ENCODE measurements around the gene OBSCN. TPM values are rescaled to one million over a fixed set of nuclear protein-coding genes. Genes with fewer than 3 reads are reported as not detected.

The OBSCN gene
- total and polyA plus RNA-seq, 2 donors, result 10.1 to 75.9 TPM

GRCh38 chr1:228302086-228302485 lies 94.2 kb downstream of the OBSCN start:
- 97% methylated on average over 4 of the region's 4 CpGs for WGBS
- peaks cover 0 to 8% of the 10 kb centered on the region in 2 donors for H3K36me3 ChIP-seq (ENCODE audit: control insufficient read depth in 2 of 2, insufficient read depth in 2 of 2, low read length in 1 of 2)
- H3K4me1 ChIP-seq (ENCODE audit: control insufficient read depth in 2 of 2, insufficient read depth in 2 of 2, low read length in 2 of 2), result no peaks in the 10 kb centered on the region
- DNase-seq (ENCODE audit: low read depth in 6 of 9, low spot score in 9 of 9), result no peak
- H3K27ac ChIP-seq (ENCODE audit: low read depth in 1 of 2, low read length in 1 of 2), result no peak overlapping the region
- H3K27me3 ChIP-seq (ENCODE audit: control insufficient read depth in 2 of 2, insufficient read depth in 1 of 2, low read length in 1 of 2), result no peaks in the 10 kb centered on the region
- H3K4me3 ChIP-seq (ENCODE audit: low read length in 2 of 2), result no peak overlapping the region
- H3K9me3 ChIP-seq (ENCODE audit: control insufficient read depth in 2 of 2, insufficient read depth in 1 of 2, low read length in 1 of 2), result peaks cover 0 to 30% of the 10 kb centered on the region in 2 donors

- Histone ChIP-seq H3K27me3 (ENCODE audit: control insufficient read depth in 2 of 2, insufficient read depth in 1 of 2, low read length in 1 of 2) (no peaks in the 10 kb centered on the region), H3K9me3 (ENCODE audit: control insufficient read depth in 2 of 2, insufficient read depth in 1 of 2, low read length in 1 of 2) (peaks cover 0 to 25% of the 10 kb centered on the region in 2 donors), H3K4me3 (ENCODE audit: low read length in 2 of 2) (no peak overlapping the region), H3K27ac (ENCODE audit: low read depth in 1 of 2, low read length in 1 of 2) (no peak overlapping the region), H3K4me1 (ENCODE audit: control insufficient read depth in 2 of 2, insufficient read depth in 2 of 2, low read length in 2 of 2) (no peaks in the 10 kb centered on the region), H3K36me3 (ENCODE audit: control insufficient read depth in 2 of 2, insufficient read depth in 2 of 2, low read length in 1 of 2) (peaks cover 0 to 8% of the 10 kb centered on the region in 2 donors)
- 97% methylated on average over 9 of the region's 9 CpGs for WGBS
- DNase-seq (ENCODE audit: low read depth in 6 of 9, low spot score in 9 of 9), result no peak
Measured at GRCh38 chr1:228303596-228303995, 95.8 kb downstream of the OBSCN start.

- Histone ChIP-seq H3K4me1 (ENCODE audit: control insufficient read depth in 2 of 2, insufficient read depth in 2 of 2, low read length in 2 of 2) (no peaks in the 10 kb centered on the region), H3K36me3 (ENCODE audit: control insufficient read depth in 2 of 2, insufficient read depth in 2 of 2, low read length in 1 of 2) (peaks cover 0 to 8% of the 10 kb centered on the region in 2 donors), H3K27me3 (ENCODE audit: control insufficient read depth in 2 of 2, insufficient read depth in 1 of 2, low read length in 1 of 2) (no peaks in the 10 kb centered on the region), H3K27ac (ENCODE audit: low read depth in 1 of 2, low read length in 1 of 2) (no peak overlapping the region), H3K4me3 (ENCODE audit: low read length in 2 of 2) (no peak overlapping the region), H3K9me3 (ENCODE audit: control insufficient read depth in 2 of 2, insufficient read depth in 1 of 2, low read length in 1 of 2) (peaks cover 0 to 20% of the 10 kb centered on the region in 2 donors)
- 94% methylated on average over 8 of the region's 8 CpGs for WGBS
- no peak for DNase-seq (ENCODE audit: low read depth in 6 of 9, low spot score in 9 of 9)
Measured at GRCh38 chr1:228304225-228304624, 96.4 kb downstream of the OBSCN start.

GRCh38 chr1:228304766-228305395 lies 97.0 kb downstream of the OBSCN start:
- Histone ChIP-seq H3K36me3 (ENCODE audit: control insufficient read depth in 2 of 2, insufficient read depth in 2 of 2, low read length in 1 of 2) (peaks cover 0 to 7% of the 10 kb centered on the region in 2 donors), H3K4me1 (ENCODE audit: control insufficient read depth in 2 of 2, insufficient read depth in 2 of 2, low read length in 2 of 2) (no peaks in the 10 kb centered on the region), H3K27ac (ENCODE audit: low read depth in 1 of 2, low read length in 1 of 2) (no peak overlapping the region), H3K4me3 (ENCODE audit: low read length in 2 of 2) (no peak overlapping the region), H3K9me3 (ENCODE audit: control insufficient read depth in 2 of 2, insufficient read depth in 1 of 2, low read length in 1 of 2) (peaks cover 0 to 18% of the 10 kb centered on the region in 2 donors), H3K27me3 (ENCODE audit: control insufficient read depth in 2 of 2, insufficient read depth in 1 of 2, low read length in 1 of 2) (no peaks in the 10 kb centered on the region)
- WGBS, result 97% methylated on average over 6 of the region's 6 CpGs
- DNase-seq (ENCODE audit: low read depth in 6 of 9, low spot score in 9 of 9), result no peak

- H3K4me1 ChIP-seq (ENCODE audit: control insufficient read depth in 2 of 2, insufficient read depth in 2 of 2, low read length in 2 of 2), result no peaks in the 10 kb centered on the region
- WGBS, result 98% methylated on average over 6 of the region's 6 CpGs
- H3K4me3 ChIP-seq (ENCODE audit: low read length in 2 of 2), result no peak overlapping the region
- H3K27me3 ChIP-seq (ENCODE audit: control insufficient read depth in 2 of 2, insufficient read depth in 1 of 2, low read length in 1 of 2), result no peaks in the 10 kb centered on the region
- H3K9me3 ChIP-seq (ENCODE audit: control insufficient read depth in 2 of 2, insufficient read depth in 1 of 2, low read length in 1 of 2), result peaks cover 0 to 16% of the 10 kb centered on the region in 2 donors
- no peak for DNase-seq (ENCODE audit: low read depth in 6 of 9, low spot score in 9 of 9)
- peaks cover 0 to 4% of the 10 kb centered on the region in 2 donors for H3K36me3 ChIP-seq (ENCODE audit: control insufficient read depth in 2 of 2, insufficient read depth in 2 of 2, low read length in 1 of 2)
- H3K27ac ChIP-seq (ENCODE audit: low read depth in 1 of 2, low read length in 1 of 2), result no peak overlapping the region
Measured at GRCh38 chr1:228305721-228306152, 97.9 kb downstream of the OBSCN start.

GRCh38 chr1:228306275-228307217 lies 98.7 kb downstream of the OBSCN start:
- DNase-seq (ENCODE audit: low read depth in 6 of 9, low spot score in 9 of 9), result no peak
- no peaks in the 10 kb centered on the region for H3K4me1 ChIP-seq (ENCODE audit: control insufficient read depth in 2 of 2, insufficient read depth in 2 of 2, low read length in 2 of 2)
- 92% methylated on average over 35 of the region's 35 CpGs for WGBS

GRCh38 chr1:228307218-228308023 lies 99.6 kb downstream of the OBSCN start:
- Histone ChIP-seq H3K4me1 (ENCODE audit: control insufficient read depth in 2 of 2, insufficient read depth in 2 of 2, low read length in 2 of 2) (no peaks in the 10 kb centered on the region), H3K4me3 (ENCODE audit: low read length in 2 of 2) (no peak overlapping the region), H3K36me3 (ENCODE audit: control insufficient read depth in 2 of 2, insufficient read depth in 2 of 2, low read length in 1 of 2) (peaks cover 0 to 4% of the 10 kb centered on the region in 2 donors), H3K27ac (ENCODE audit: low read depth in 1 of 2, low read length in 1 of 2) (no peak overlapping the region), H3K9me3 (ENCODE audit: control insufficient read depth in 2 of 2, insufficient read depth in 1 of 2, low read length in 1 of 2) (peaks cover 2 to 32% of the 10 kb centered on the region in 2 donors), H3K27me3 (ENCODE audit: control insufficient read depth in 2 of 2, insufficient read depth in 1 of 2, low read length in 1 of 2) (no peaks in the 10 kb centered on the region)
- WGBS, result 91% methylated on average over 22 of the region's 22 CpGs
- DNase-seq (ENCODE audit: low read depth in 6 of 9, low spot score in 9 of 9), result no peak

More at GRCh38 chr1:228306275-228307217, 98.7 kb downstream of the OBSCN start:
- Histone ChIP-seq H3K36me3 (ENCODE audit: control insufficient read depth in 2 of 2, insufficient read depth in 2 of 2, low read length in 1 of 2) (peaks cover 0 to 4% of the 10 kb centered on the region in 2 donors), H3K27me3 (ENCODE audit: control insufficient read depth in 2 of 2, insufficient read depth in 1 of 2, low read length in 1 of 2) (no peaks in the 10 kb centered on the region), H3K27ac (ENCODE audit: low read depth in 1 of 2, low read length in 1 of 2) (no peak overlapping the region), H3K9me3 (ENCODE audit: control insufficient read depth in 2 of 2, insufficient read depth in 1 of 2, low read length in 1 of 2) (peaks cover 0 to 24% of the 10 kb centered on the region in 2 donors), H3K4me3 (ENCODE audit: low read length in 2 of 2) (no peak overlapping the region)

- Histone ChIP-seq H3K4me3 (ENCODE audit: low read length in 2 of 2) (no peak overlapping the region), H3K4me1 (ENCODE audit: control insufficient read depth in 2 of 2, insufficient read depth in 2 of 2, low read length in 2 of 2) (no peaks in the 10 kb centered on the region), H3K27ac (ENCODE audit: low read depth in 1 of 2, low read length in 1 of 2) (no peak overlapping the region), H3K27me3 (ENCODE audit: control insufficient read depth in 2 of 2, insufficient read depth in 1 of 2, low read length in 1 of 2) (no peaks in the 10 kb centered on the region), H3K36me3 (ENCODE audit: control insufficient read depth in 2 of 2, insufficient read depth in 2 of 2, low read length in 1 of 2) (peaks cover 0 to 4% of the 10 kb centered on the region in 2 donors), H3K9me3 (ENCODE audit: control insufficient read depth in 2 of 2, insufficient read depth in 1 of 2, low read length in 1 of 2) (peaks cover 3 to 32% of the 10 kb centered on the region in 2 donors)
- DNase-seq (ENCODE audit: low read depth in 6 of 9, low spot score in 9 of 9), result no peak
- 98% methylated on average over 18 of the region's 18 CpGs for WGBS
Measured at GRCh38 chr1:228308085-228308601, 100.3 kb downstream of the OBSCN start.
